Ecto neural progenitor cell (in vitro differentiated cells): ENCODE data around the gene CDH7.

Experiments used
- DNase-seq: peaks from one replicate; pipeline ENCODE4 v3.0.0-alpha.2; 2018; ENCODE audit warnings: low spot score

Gene CDH7, protein sequence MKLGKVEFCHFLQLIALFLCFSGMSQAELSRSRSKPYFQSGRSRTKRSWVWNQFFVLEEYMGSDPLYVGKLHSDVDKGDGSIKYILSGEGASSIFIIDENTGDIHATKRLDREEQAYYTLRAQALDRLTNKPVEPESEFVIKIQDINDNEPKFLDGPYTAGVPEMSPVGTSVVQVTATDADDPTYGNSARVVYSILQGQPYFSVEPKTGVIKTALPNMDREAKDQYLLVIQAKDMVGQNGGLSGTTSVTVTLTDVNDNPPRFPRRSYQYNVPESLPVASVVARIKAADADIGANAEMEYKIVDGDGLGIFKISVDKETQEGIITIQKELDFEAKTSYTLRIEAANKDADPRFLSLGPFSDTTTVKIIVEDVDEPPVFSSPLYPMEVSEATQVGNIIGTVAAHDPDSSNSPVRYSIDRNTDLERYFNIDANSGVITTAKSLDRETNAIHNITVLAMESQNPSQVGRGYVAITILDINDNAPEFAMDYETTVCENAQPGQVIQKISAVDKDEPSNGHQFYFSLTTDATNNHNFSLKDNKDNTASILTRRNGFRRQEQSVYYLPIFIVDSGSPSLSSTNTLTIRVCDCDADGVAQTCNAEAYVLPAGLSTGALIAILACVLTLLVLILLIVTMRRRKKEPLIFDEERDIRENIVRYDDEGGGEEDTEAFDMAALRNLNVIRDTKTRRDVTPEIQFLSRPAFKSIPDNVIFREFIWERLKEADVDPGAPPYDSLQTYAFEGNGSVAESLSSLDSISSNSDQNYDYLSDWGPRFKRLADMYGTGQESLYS

GRCh38 chr18:65750389-65751154 is at the start of gene CDH7:
Gene CDH7, plus strand, starts transcription at chr18:65751012. Its CDS starts 11,831 bp downstream, at chr18:65762843.
- peak; percentile 80 for DNase-seq

DNA sequence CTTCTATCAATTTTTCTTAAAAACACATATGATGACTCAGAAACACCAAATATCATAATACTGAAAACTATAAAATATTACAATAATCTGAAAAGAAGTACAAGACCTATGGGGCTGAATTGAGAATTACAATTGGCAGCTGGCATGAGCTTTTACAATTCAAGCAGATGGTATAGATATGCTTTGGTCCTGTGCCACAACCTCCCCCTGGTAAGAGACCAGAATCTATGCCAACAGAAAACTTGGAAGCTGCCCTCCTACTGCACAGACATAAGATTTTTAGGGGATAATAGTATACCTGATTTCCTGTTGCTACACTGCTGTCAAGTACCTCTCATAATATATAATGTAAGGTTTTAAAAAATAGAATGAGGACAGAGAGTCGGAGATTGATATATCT is 46.8 kb upstream of the CDH7 start:
- DNase-seq, result no peak

GRCh38 chr18:65706646-65707045 is 44.2 kb upstream of the CDH7 start:
- DNase-seq, result no peak

- no peak for DNase-seq
These were observed 39.3 kb upstream of the CDH7 start for GRCh38 chr18:65711493-65711892.

DNA sequence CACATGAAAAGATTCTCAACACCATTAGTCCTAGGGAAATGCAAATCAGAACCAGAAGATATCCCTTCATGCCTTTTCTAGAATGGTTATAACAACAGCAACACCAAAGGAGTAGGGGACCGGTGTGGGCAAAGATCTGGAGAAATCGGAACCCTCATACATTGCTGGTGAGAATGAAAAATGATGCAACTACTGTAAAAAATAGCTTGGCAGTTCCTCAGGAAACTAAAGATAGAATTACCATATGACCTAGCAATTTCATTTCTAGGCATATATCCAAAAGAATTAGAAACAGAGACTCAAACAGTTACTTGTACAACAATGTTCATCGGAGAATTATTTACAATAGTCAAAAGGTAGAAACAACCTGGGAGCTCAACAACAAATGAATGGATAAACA is 29.2 kb upstream of the CDH7 start:
- no peak for DNase-seq

- DNase-seq, result peak; percentile 57
These were observed 25.4 kb upstream of the CDH7 start for GRCh38 chr18:65725251-65726050.

GRCh38 chr18:65735155-65735554 is 15.7 kb upstream of the CDH7 start:
- no peak for DNase-seq

GRCh38 chr18:65737471-65737955 is 13.3 kb upstream of the CDH7 start:
- DNase-seq, result no peak

DNA sequence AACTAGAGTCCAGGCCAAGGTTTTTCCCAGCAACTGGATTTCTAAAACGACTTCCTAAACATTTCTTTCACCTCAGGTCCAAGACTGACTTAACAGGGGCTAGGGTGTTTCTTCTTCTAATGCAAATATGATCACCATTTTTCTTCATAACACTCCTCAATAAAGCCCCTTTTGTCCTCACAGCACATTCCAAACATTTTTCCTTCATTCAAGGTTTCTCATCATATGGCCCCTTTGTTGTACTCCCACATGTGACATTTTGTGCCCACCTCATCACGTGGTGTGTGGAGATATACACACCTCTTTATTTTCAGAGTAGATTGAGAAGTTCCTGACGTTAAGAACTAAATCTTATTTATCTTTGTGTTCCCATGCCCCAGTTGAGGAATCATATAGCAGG is 3.9 kb upstream of the CDH7 start:
- no peak for DNase-seq

- DNase-seq, result no peak
These were observed 2.5 kb upstream of the CDH7 start for GRCh38 chr18:65748321-65748720.

DNA sequence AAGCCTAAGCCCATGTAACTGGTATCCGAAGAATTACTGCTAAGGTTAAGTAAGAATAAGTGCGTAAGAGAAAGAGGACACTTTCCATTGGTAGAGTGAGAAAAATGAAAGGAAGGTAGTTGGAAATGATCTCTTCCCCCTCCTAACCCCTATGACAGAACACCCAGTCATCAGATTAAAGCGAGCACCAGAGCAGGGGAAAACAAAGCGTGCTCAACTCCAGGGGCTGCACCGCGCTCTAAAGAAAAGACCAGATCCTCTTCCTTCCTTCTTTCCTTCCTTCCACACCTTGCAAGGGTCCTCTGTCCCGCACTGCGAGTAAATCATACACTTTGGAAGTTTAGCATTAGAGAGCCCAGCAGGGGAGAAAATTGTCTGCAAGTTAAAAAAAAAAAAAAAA is 971 bp upstream of the CDH7 start:
- DNase-seq, result no peak

DNA sequence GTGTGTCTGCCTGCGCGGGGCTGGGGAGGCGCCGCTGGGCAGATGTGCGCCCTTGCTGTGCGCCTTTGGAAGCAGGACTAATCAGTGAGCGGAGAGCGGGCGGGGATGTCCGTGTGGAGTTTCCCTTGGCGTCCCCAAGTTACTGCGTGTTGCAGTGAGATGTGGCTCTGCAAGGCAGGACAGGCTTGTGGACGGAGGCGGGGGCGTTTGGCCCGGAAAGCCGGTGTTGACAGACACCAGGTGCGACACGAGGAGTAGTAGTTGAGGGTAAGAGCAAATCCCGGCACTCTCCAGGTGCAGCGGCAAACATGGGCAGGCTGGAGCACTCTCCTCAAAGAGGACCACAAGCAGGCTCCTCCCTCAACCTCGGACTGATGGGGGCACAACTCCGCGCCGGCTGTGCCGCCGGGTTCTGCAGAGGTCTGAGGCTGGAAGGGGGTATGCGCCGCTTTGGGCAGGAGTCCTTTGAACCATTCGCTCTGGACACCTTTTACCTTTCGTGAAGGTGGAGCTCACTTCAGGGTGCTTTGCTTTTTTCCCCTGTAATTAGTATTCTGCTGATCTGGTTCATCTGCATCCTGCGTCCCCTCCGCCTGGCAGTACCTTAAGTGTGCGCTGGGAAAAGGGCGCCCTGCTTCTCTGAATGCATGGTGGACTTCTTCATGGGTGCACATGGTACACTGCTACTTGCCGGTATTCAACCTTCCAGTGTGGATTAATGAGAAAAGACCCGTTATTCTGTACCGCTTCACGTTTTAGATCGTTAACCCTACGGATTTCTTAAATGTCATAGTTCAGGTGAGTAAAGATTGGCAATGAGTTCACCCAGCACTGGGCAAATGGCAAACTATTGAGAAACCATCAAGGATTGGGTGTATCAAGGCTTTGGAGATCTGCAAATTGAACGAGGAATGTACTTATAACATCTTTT is 608 bp downstream of the CDH7 start:
- no peak for DNase-seq

- DNase-seq, result no peak
These were observed 2.0 kb downstream of the CDH7 start for GRCh38 chr18:65752625-65753325.

- DNase-seq, result peak; percentile 63
These were observed 2.7 kb downstream of the CDH7 start for GRCh38 chr18:65753520-65753919.

- DNase-seq, result no peak
These were observed 3.3 kb downstream of the CDH7 start for GRCh38 chr18:65754121-65754520.

GRCh38 chr18:65755616-65756015 is 4.8 kb downstream of the CDH7 start:
- DNase-seq, result no peak

GRCh38 chr18:65760457-65760856 is 9.6 kb downstream of the CDH7 start:
- no peak for DNase-seq

DNA sequence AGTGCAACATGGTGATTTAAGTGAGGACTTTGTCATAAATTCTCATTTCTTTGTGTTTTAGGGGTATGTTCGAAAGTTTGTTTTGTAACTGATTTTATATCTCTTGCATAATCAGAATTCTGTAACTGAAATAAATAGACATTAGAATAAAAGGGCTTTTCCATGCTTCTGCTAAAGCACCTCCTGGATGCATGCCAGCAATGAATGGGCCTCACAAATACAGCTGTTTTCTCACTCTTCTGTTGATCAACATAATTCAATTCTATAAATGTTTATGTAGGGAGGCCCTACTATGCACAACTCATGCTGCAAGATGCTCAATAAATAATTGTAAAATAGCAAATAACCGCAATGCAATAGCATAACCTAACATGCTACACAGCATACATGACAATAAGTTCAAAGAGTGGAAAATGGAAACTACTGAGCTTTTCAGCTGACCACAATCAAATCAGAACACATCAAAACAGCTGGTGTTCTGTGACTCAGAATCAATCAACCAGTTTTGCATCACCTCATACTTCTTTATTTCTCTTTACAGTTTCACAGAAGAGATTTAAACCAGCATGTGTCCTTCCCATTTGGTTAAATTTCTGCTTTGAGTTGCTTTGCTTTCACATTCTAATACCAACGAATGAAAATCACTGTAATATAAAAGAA is 11.0 kb downstream of the CDH7 start:
- no peak for DNase-seq

DNA sequence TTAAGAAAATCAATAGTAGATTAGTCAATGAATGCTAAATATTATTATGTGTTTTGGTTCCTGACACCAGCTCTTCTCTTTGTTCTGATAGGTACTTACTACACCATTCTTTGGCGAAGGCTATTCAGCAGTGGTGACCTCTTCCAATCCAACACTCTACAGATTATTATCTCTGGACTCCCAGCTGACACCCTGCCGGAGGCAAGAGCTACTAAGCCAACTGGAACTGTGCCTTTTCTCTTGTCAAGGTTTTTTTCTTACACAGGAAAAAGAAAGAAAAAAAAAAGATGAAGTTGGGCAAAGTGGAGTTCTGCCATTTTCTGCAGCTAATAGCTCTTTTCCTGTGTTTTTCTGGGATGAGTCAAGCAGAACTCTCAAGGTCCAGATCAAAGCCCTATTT is 11.7 kb downstream of the CDH7 start:
- no peak for DNase-seq
